ENCODE results near the gene TMEM256. TPM values are rescaled to one million over a fixed set of nuclear protein-coding genes. Genes with fewer than 3 reads are reported as not detected.
A peak's percentile ranks its signal among the peaks of the same experiment; 100 is the strongest.

TMEM256 gene
- total and polyA plus RNA-seq, 7 experiments from 2014 or later: 31.5 to 64.9 (median 48.2) TPM

DNA sequence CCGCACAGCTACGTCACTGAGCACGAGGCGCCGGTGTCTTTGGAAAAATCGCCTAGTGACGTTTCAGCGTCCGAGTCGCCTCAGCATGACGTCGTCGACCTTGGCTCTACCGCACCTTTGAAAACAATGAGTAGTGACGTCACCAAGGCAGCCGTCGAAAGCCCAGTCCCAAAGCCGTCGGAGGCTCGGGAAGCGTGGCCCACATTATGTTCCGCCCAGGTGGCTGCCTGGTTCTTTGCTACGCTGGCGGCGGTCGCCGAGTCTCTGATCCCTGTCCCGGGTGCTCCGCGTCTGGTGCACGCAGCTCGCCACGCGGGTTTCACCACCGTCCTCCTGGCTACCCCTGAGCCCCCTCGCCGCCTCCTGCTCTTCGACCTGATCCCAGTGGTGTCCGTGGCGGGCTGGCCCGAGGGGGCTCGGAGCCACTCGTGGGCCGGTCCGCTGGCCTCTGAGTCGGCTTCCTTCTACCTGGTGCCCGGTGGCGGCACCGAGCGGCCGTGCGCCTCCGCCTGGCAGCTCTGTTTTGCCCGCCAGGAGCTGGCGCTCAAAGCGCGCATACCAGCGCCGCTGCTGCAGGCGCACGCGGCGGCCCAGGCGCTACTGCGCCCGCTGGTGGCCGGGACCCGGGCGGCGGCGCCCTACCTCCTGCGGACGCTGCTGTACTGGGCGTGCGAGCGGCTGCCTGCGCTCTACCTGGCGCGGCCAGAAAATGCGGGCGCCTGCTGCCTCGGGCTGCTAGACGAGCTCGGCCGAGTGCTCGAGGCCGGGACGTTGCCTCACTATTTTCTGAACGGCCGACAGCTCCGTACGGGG is 32.9 kb upstream of the TMEM256 start:
- DNase-seq (peak; percentile 75 to 87 (median 84)), ATAC-seq (peak; percentile 75)
- ChIA-PET CTCF (interaction anchor here (0.6 to 5.2 kb wide), 33 partner anchors 9 to 251 kb away, joined by 3 to 67 read pairs (median 6); partner anchors contain the start of genes ACAP1, CD68, KCTD11 and MPDU1), POLR2A (interaction anchor here (0.5 to 5.3 kb wide), 35 partner anchors 10 to 250 kb away, joined by 3 to 116 read pairs (median 9); partner anchors contain the start of genes ACAP1, ATP1B2, CHRNB1 and FXR2)
- H3K27ac Mint-ChIP-seq: peak overlapping the region; percentile 89 to 97 (median 95)
- H3K4me3 Mint-ChIP-seq: peak overlapping the region; percentile 86 to 96 (median 94)
- Histone ChIP-seq H3K4me3 (ENCODE audit: low read length) (peak overlapping the region; percentile 65), H3K36me3 (ENCODE audit: control insufficient read depth in 2 of 3, insufficient read depth in 3 of 3, low read length in 3 of 3) (no peaks in the 10 kb centered on the region), H3K4me1 (ENCODE audit: control insufficient read depth in 2 of 2, insufficient read depth in 2 of 2, low read length in 2 of 2) (peaks cover 16 to 47% of the 10 kb centered on the region in 2 donors), H3K27ac (ENCODE audit: low read depth, low read length) (peak overlapping the region; percentile 83), H3K27me3 (ENCODE audit: control insufficient read depth in 2 of 2, insufficient read depth in 2 of 2, low read length in 2 of 2) (peaks cover 12 to 14% of the 10 kb centered on the region in 2 donors), H3K9me3 (ENCODE audit: control insufficient read depth in 2 of 3, low read length in 3 of 3) (no peaks in the 10 kb centered on the region)
- peaks cover 21 to 28% (median 25%) of the 10 kb centered on the region in 5 donors for H3K27me3 Mint-ChIP-seq
- intact Hi-C loops (cut with micrococcal nuclease): loop anchor here (1.0 to 10.0 kb wide), 8 partner anchors 42 to 422 kb away; partner anchors contain the start of genes CTDNEP1 (in 1 of the 2), ELP5 (in 1 of the 2), RNASEK (in 1 of the 2) and SENP3 (in 1 of the 2)
- H3K4me1 Mint-ChIP-seq: peaks cover 28 to 47% (median 37%) of the 10 kb centered on the region in 7 donors
- H3K36me3 Mint-ChIP-seq: peaks cover 0 to 12% (median 0%) of the 10 kb centered on the region in 5 donors
- peaks cover 0 to 3% (median 0%) of the 10 kb centered on the region in 11 donors for H3K9me3 Mint-ChIP-seq

DNA sequence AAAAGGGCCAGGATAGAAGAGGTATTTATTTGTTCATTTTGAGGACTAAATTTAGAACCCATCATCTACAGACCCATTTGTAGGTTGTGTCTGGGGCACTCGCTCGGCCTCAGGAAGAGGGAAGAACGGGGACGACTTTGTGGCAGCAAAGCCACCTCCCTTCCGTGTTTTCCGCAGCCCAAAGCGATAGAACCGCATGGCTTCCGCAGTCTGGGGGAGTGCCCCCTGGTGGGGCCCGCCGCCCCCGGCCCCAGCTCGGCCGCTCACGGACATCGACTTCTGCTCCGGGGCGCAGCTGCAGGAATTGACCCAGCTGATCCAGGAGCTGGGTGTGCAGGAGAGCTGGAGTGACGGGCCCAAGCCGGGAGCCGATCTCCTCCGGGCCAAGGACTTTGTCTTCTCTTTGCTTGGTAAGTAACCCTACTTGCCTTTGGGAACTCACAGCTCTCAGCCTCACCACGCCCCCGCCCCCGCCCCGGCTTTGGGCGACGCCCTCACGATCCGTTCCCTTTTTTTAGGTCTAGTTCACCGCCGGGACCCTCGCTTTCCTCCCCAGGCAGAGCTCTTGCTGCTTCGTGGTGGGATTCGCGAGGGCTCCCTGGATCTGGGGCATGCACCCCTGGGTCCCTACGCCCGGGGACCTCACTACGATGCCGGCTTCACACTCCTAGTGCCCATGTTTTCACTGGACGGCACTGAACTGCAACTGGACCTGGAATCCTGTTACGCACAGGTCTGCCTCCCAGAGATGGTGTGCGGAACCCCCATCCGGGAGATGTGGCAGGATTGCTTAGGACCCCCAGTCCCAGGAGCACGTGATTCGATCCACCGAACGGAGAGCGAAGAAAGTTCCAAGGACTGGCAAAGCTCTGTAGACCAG is 32.0 kb upstream of the TMEM256 start:
- peaks cover 16 to 20% (median 17%) of the 10 kb centered on the region in 5 donors for H3K27me3 Mint-ChIP-seq
- H3K9me3 Mint-ChIP-seq: peaks cover 0 to 3% (median 0%) of the 10 kb centered on the region in 11 donors
- peak overlapping the region; percentile 83 for H3K27ac ChIP-seq (ENCODE audit: low read depth, low read length)
- H3K27ac Mint-ChIP-seq: peak overlapping the region; percentile 89 to 97 (median 95)
- peaks cover 6 to 9% of the 10 kb centered on the region in 2 donors for H3K27me3 ChIP-seq (ENCODE audit: control insufficient read depth in 2 of 2, insufficient read depth in 2 of 2, low read length in 2 of 2)
- intact Hi-C loops (cut with micrococcal nuclease): loop anchor here (1.0 to 10.0 kb wide), 24 partner anchors 19 to 451 kb away; partner anchors contain the start of genes EIF5A (in 2 of the 2), ELP5 (in 2 of the 2), NEURL4 (in 2 of the 2) and PHF23 (in 2 of the 2)
- POLR2A ChIA-PET: interaction anchor here (0.6 to 5.3 kb wide), 40 partner anchors 10 to 390 kb away, joined by 3 to 116 read pairs (median 8); partner anchors contain the start of genes ACAP1, CHRNB1, EIF5A and FXR2
- no peaks in the 10 kb centered on the region for H3K36me3 ChIP-seq (ENCODE audit: control insufficient read depth in 2 of 3, insufficient read depth in 3 of 3, low read length in 3 of 3)
- peaks cover 16 to 45% of the 10 kb centered on the region in 2 donors for H3K4me1 ChIP-seq (ENCODE audit: control insufficient read depth in 2 of 2, insufficient read depth in 2 of 2, low read length in 2 of 2)
- H3K4me3 ChIP-seq (ENCODE audit: low read length): peak overlapping the region; percentile 65
- peaks cover 28 to 47% (median 37%) of the 10 kb centered on the region in 7 donors for H3K4me1 Mint-ChIP-seq
- peak; percentile 44 for ATAC-seq
- H3K36me3 Mint-ChIP-seq: peaks cover 0 to 11% (median 0%) of the 10 kb centered on the region in 5 donors
- peak in 3 of 9 donors; percentile 50 to 74 (median 53) for DNase-seq
- H3K9me3 ChIP-seq (ENCODE audit: control insufficient read depth in 2 of 3, low read length in 3 of 3): no peaks in the 10 kb centered on the region
- CTCF ChIA-PET: interaction anchor here (0.6 to 5.2 kb wide), 29 partner anchors 14 to 252 kb away, joined by 3 to 67 read pairs (median 7); partner anchors contain the start of genes ACAP1, KCTD11, MPDU1 and NEURL4
- H3K4me3 Mint-ChIP-seq: peak overlapping the region; percentile 86 to 96 (median 94)

GRCh38 chr17:7432296-7432695 is 28.4 kb upstream of the TMEM256 start:
- Histone ChIP-seq H3K4me1 (ENCODE audit: control insufficient read depth in 2 of 2, insufficient read depth in 2 of 2, low read length in 2 of 2) (peaks cover 9 to 13% of the 10 kb centered on the region in 2 donors), H3K36me3 (ENCODE audit: control insufficient read depth in 2 of 3, insufficient read depth in 3 of 3, low read length in 3 of 3) (no peaks in the 10 kb centered on the region), H3K27ac (ENCODE audit: low read depth, low read length) (no peak overlapping the region), H3K4me3 (ENCODE audit: low read length) (no peak overlapping the region), H3K9me3 (ENCODE audit: control insufficient read depth in 2 of 3, low read length in 3 of 3) (no peaks in the 10 kb centered on the region), H3K27me3 (ENCODE audit: control insufficient read depth in 2 of 2, insufficient read depth in 2 of 2, low read length in 2 of 2) (no peaks in the 10 kb centered on the region)
- peaks cover 7 to 20% (median 13%) of the 10 kb centered on the region in 7 donors for H3K4me1 Mint-ChIP-seq
- DNase-seq (no peak), ATAC-seq (no peak)
- POLR2A ChIA-PET: interaction anchor here (1.2 to 1.6 kb wide), 2 partner anchors 23 to 76 kb away, joined by 3 to 5 read pairs; no protein-coding TSS in a partner anchor
- peak overlapping the region in 1 of 9 donors; percentile 38 for H3K27ac Mint-ChIP-seq
- no peaks in the 10 kb centered on the region for H3K36me3 Mint-ChIP-seq
- H3K9me3 Mint-ChIP-seq: peaks cover 0 to 2% (median 0%) of the 10 kb centered on the region in 11 donors
- H3K4me3 Mint-ChIP-seq: no peak overlapping the region
- intact Hi-C loops (cut with micrococcal nuclease): loop anchor here in 1 of 2 donors (10.0 kb wide), 1 partner anchor 417 kb away; the partner anchor contains the start of gene RNASEK
- CTCF ChIA-PET: no interaction called here
- H3K27me3 Mint-ChIP-seq: peaks cover 0 to 2% (median 0%) of the 10 kb centered on the region in 5 donors

- peaks cover 3 to 4% of the 10 kb centered on the region in 2 donors for H3K4me1 ChIP-seq (ENCODE audit: control insufficient read depth in 2 of 2, insufficient read depth in 2 of 2, low read length in 2 of 2)
- ChIA-PET CTCF (interaction anchor here (1.0 kb wide), 1 partner anchor 51 kb away, joined by 3 read pairs; no protein-coding TSS in a partner anchor), POLR2A (interaction anchor here (1.2 to 1.6 kb wide), 2 partner anchors 22 to 75 kb away, joined by 3 to 5 read pairs; no protein-coding TSS in a partner anchor)
- no peaks in the 10 kb centered on the region for H3K27me3 ChIP-seq (ENCODE audit: control insufficient read depth in 2 of 2, insufficient read depth in 2 of 2, low read length in 2 of 2)
- no peaks in the 10 kb centered on the region for H3K36me3 Mint-ChIP-seq
- H3K36me3 ChIP-seq (ENCODE audit: control insufficient read depth in 2 of 3, insufficient read depth in 3 of 3, low read length in 3 of 3): no peaks in the 10 kb centered on the region
- H3K4me3 Mint-ChIP-seq: no peak overlapping the region
- DNase-seq (no peak), ATAC-seq (no peak)
- H3K9me3 Mint-ChIP-seq: peaks cover 0 to 4% (median 0%) of the 10 kb centered on the region in 11 donors
- H3K27ac Mint-ChIP-seq: no peak overlapping the region
- no peak overlapping the region for H3K4me3 ChIP-seq (ENCODE audit: low read length)
- H3K4me1 Mint-ChIP-seq: peaks cover 7 to 12% (median 8%) of the 10 kb centered on the region in 7 donors
- H3K27ac ChIP-seq (ENCODE audit: low read depth, low read length): no peak overlapping the region
- H3K27me3 Mint-ChIP-seq: peaks cover 0 to 2% (median 0%) of the 10 kb centered on the region in 5 donors
- intact Hi-C loops (cut with micrococcal nuclease): loop anchor here in 1 of 2 donors (10.0 kb wide), 1 partner anchor 416 kb away; the partner anchor contains the start of gene RNASEK
- H3K9me3 ChIP-seq (ENCODE audit: control insufficient read depth in 2 of 3, low read length in 3 of 3): no peaks in the 10 kb centered on the region
Measured at GRCh38 chr17:7431231-7431630, 27.3 kb upstream of the TMEM256 start.

GRCh38 chr17:7429722-7430121 is 25.8 kb upstream of the TMEM256 start:
- H3K27me3 Mint-ChIP-seq: peaks cover 0 to 3% (median 0%) of the 10 kb centered on the region in 5 donors
- intact Hi-C loops (cut with micrococcal nuclease): loop anchor here in 1 of 2 donors (10.0 kb wide), 1 partner anchor 415 kb away; the partner anchor contains the start of gene RNASEK
- DNase-seq: no peak
- no peak overlapping the region for H3K4me3 Mint-ChIP-seq
- no peak overlapping the region for H3K4me3 ChIP-seq (ENCODE audit: low read length)
- H3K9me3 ChIP-seq (ENCODE audit: control insufficient read depth in 2 of 3, low read length in 3 of 3): no peaks in the 10 kb centered on the region
- no peaks in the 10 kb centered on the region for H3K36me3 ChIP-seq (ENCODE audit: control insufficient read depth in 2 of 3, insufficient read depth in 3 of 3, low read length in 3 of 3)
- H3K27ac ChIP-seq (ENCODE audit: low read depth, low read length): no peak overlapping the region
- H3K27me3 ChIP-seq (ENCODE audit: control insufficient read depth in 2 of 2, insufficient read depth in 2 of 2, low read length in 2 of 2): no peaks in the 10 kb centered on the region
- H3K27ac Mint-ChIP-seq: no peak overlapping the region
- CTCF ChIA-PET: no interaction called here
- H3K4me1 Mint-ChIP-seq: peaks cover 0 to 3% (median 0%) of the 10 kb centered on the region in 7 donors
- POLR2A ChIA-PET: no interaction called here
- H3K4me1 ChIP-seq (ENCODE audit: control insufficient read depth in 2 of 2, insufficient read depth in 2 of 2, low read length in 2 of 2): no peaks in the 10 kb centered on the region
- peaks cover 0 to 2% (median 0%) of the 10 kb centered on the region in 11 donors for H3K9me3 Mint-ChIP-seq
- peak; percentile 29 for ATAC-seq
- H3K36me3 Mint-ChIP-seq: no peaks in the 10 kb centered on the region

All from naive thymus-derived CD4-positive, alpha-beta T cell (primary cell).